NCI-H2196 treated with DMSO at 0.1 percent for 48 hours (cell line): ENCODE measurements around the gene CRB2.
A peak's percentile ranks its signal among the peaks of the same experiment; 100 is the strongest.
"Not testable (repeated sequence)": the region's sequence is repeated elsewhere in the genome, so short reads cannot be mapped to it uniquely, and the experiment has no call there.

Experiments used
- DNase-seq: peaks from one replicate; lab custom pipeline; 2025; ENCODE audit not compliant: unreplicated experiment; lab: John Stamatoyannopoulos, UW

The CRB2 gene

DNA sequence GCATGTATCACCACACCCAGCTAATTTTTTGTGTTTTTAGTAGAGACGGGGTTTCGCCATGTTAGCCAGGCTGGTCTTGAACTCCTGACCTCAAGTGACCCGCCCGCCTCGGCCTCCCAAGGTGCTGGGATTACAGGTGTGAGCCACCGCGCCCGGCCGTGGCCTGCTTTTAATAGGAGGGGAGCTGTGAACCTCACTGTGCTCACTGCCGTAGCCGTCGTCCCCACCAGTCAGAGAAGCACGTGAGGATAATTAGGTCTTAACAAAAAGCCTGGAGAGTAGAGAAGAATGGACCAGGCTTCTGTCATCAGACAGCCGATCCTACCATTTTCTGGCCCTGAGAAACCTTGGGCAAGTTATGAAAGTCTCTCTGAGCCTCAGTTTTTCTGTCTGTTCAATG is 42.9 kb downstream of the CRB2 start:
- not testable (repeated sequence) for DNase-seq

DNA sequence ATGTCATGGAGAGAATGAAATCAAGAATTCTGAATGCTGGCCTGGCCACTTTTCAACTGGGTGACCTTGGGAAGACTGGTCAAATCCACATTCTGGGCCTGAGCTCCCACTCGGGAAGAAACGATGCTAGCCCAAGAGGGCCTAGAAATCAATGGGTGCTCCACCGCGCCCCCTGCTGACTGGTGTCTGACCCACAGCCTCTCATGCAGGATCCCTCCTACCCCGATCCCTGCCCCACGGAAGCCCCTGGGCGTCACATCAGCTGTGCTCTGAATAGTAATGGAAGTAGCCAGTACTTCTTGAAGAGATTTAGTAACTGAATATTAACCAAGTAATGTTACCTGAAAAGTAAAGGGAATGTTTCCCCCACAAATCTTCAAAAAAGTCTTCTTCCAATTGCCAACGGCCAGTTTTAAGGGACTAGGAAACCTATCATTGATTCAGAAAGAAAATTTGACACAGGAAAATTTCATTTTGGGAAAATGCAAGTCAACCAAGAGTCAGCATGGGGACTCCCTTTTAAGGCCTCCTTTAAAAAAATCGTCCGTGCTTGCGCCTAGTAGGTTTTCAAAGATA is 43.9 kb downstream of the CRB2 start:
- DNase-seq: no peak

DNA sequence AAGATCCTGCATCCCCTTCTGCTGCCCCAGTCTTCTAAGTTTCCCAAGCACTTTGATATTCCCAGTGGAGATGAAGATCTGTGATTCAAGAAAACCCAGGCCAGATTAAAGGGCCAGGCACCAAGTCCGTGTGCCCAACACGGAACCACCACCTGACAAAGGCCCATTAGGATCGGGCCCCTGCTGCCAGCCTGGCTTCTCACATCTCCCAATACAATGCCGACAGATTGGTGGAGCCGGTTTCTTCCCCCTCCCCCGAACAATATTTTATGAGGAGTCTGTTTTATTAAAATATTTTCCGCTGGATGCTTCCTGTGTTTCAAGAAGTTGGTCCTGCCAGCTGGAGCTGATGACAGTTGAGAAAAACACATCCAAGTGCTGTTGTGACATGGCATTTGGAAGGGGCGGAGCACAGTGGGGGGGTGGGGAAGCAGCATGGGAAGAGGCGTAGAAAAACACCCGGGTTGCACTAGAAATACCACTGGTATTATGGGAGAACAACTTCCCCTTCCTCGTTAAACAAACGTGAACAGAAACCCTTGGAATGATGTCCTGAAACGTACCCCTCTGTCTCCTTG is 45.0 kb downstream of the CRB2 start:
- no peak for DNase-seq

DNA sequence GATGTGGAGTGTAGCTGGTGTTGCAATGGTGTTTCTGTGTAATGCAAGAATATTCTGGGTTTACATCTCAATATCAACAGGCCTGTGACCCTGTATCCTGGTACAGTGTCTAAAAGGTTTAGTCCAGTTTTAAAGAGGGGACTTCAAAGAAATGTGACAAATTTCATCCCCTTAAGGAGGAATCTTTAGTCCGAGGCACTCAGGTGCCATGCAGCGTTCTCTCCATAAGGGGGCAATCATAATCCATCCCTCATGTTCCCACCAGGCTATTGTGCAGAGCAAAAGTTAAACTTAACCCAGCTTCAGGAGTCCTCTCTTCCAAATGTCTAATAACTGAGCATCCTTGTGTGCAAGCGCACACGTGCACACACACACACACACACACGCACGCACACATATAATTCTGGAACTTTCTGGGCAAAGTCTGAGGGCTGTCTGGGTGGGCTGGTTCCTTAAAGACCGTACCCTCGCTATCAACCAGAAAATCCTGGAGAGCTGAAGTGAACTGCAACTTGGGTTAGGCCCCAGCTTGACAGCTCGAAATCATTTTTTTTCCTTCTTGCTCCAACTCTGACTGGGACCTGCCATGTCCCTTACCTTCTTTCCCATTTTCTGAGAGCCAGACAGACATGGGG is 46.0 kb downstream of the CRB2 start:
- DNase-seq: peak; percentile 7

DNA sequence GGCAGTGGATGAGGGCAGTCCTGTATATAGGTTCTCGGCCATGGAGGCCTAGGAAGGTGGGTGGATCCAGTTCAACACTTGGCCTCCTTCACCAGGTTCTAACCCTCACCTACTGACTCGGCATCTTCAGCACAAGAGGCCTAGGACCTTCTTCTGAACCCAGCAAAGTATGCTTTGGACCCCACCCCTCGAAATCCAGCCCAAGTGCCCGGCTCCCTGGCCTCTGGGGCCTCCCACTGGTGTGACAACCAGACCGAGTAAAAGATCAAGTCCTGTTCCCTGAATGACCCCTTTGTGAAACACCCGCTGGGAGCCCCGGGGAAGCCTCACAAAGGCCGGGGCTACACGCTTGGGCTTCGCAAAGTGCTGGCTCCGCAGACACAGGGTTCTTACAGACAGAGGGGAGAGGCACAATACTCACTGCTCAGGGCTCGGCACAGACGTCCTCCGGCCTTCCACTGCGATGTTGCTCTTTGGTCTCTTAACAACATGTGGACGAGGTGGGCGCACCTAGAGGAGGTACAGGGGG is 47.0 kb downstream of the CRB2 start:
- no peak for DNase-seq

DNA sequence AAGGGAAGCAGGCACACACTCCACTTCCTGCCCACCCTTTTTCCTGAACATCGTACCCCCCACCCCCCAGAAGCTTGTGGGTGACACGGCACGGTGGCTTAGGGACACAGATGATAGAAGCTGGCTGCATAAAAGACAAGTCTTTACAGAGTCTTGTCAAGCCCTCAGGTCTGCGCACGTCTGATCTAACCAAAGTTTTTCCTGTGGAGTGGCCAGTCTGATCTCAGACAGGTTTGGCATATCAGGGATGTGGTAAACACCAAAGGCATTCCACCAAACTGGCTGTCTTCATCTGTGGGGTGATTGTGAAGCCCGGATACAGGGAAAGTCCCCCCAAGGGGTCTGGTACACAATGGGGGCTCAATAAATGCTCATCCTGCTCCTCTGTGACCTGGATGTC is 50.0 kb downstream of the CRB2 start:
- no peak for DNase-seq

DNA sequence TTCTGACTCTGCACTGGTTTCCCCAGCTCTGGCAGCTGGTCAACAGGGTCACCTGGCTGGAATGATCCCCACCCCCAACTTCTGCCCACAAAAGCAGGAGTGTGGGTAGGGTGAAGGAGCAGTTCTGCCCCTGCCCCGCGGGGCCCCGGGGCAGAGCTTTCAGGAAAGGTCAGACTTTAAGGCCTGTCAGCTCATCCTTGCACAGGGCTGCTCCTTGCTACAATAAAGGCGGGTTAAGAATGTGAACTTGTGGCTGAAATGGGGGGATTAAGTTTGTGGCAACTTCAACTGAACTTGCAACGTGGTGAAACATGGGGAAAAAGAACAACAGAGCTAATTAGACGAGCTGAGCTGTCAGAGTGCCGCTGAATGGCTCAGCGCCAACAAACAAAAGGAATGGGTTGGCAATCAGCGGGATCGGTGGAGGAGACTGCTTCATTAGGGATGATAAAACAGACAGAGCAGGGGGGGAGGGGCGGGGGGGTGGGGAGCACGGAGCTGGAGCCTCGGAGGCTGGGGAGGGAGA is 50.8 kb downstream of the CRB2 start:
- DNase-seq: no peak

DNA sequence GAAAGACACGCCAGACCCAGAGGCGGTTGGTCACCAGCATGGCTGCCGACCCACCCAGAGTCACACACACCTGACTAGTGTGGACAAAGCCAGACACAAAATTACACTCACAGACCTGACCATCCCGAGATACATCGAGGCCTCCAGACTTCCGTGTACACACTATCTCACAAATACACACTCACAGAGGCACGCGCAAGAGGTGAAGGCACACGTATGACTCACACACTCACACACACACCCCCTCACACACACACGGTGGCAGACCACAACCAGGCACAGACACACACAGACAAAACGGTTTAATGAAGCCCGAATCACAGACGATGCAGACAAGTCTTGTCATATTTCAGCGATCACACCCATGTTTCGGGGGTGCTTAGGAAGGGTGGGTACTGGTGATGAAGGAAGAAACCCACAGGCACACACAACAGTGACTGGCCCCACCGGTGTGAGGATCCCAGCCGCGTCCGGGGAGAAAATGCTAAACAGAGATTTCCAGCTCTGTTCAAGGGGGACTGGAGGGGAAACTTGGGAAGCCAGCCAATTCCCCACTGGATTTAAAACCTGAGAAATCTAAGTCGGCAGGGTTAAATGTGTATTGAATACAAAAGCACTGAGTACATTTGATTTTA is 51.3 kb downstream of the CRB2 start:
- DNase-seq: no peak

DNA sequence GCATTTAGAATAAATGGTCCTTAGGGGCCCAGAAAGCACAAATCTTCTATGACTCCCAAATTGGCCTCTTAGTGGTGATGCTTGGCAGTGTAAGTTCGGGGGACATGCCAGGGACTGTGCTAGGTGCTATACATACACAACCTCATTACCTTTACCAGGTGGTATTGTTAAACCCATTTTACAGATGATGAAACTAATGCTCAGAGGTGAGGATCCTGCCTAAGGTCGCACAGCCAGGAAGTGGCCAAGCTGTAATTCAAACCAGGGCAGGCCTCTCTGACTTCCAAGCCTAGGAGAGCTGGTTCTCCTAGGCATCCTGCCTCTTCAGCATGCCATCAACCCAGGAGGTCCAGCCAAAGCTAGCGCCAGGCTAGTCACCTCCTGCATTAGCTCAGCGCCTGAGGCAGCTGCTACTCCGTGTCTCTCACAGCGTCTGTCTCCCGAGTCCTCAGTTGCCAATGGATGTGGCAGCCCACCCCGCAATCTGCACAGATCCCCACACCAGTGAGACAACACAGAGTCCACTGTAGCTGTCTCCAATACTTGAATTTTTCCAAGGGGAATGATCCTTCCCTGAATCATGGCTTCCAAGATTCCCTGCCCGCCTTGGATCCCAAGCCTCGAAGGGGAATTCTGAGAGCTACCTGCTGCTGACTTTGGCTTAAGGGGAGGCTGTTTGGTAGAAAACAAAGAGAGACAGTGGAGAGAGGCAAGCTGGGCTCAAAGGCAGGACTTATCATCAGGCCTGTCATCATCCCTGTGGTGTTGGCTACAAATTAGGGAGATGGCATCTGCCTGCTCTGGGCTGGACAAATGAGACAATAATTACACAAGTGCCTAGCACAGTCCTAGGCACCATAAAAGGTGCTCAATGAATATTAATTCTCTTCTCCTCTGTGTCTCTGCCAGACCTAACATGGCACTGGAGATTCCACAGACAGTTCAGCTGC is 52.6 kb downstream of the CRB2 start:
- DNase-seq: no peak

DNA sequence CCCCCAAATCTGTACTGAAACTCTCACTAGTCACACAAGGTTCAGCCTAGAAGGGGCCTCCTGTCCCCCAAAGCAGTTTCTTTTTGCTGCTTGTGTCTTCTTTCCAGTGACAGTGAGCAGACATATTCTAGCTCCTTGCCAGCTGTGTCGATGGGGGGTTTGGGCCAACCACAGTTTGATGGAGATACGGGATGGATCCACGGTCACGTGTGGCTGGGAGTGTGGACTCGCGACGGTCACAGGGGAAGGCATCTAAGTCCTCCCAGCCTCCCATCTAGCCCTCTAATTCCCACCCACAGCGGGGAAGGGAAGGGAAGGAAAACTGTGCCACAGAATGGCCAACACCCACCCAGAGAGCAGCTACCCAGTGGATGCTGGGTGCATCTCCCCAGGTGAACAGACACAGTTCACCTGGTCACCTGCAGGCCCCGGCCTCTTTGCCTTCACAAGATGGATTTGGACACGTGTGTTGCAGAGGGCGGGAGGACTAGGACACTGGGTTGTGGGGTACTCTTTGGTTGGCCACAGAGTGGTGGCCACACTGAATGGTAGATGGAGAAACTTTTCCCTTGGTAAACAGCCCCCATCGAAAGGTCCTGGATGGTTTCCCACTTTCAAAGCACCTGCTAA is 54.4 kb downstream of the CRB2 start:
- DNase-seq: no peak

DNA sequence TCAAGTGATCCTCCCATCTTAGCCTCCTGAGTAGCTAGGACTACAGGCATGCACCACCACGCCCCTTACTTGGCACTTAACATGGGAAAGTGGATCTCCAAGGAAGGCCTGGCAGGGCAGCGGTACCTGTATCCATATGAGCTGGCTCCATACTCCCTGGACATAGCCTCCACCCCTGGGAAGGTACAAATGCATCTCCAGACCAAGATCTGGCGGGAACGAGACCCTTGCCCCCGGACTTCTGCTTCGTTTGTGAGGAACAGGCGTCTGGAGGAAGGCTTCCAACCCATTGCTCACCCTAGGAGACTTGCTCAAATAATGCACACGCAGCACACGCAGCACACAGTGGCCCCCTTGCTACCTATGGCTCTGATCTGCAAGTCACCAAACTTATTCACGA is 55.2 kb downstream of the CRB2 start:
- no peak for DNase-seq

DNA sequence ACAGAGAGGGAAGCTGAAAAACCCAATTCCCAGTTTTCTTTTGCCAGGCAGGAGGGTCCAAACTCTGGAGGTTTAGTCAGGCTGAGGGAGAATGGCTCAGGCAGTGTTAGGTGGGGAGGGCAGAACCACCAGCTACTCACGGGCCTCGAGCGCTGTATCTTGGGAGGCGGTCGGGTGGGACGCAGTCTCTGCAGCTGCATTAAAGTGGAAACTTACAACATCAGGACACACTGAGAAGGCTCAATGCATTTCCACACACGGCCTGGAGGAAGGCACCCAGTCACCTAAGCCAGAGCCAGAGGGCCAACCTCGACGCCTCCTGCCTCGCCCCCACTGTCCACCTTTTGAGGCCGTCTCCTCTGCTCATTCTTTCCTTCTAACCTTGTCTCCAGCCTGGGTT is 55.6 kb downstream of the CRB2 start:
- DNase-seq: no peak

DNA sequence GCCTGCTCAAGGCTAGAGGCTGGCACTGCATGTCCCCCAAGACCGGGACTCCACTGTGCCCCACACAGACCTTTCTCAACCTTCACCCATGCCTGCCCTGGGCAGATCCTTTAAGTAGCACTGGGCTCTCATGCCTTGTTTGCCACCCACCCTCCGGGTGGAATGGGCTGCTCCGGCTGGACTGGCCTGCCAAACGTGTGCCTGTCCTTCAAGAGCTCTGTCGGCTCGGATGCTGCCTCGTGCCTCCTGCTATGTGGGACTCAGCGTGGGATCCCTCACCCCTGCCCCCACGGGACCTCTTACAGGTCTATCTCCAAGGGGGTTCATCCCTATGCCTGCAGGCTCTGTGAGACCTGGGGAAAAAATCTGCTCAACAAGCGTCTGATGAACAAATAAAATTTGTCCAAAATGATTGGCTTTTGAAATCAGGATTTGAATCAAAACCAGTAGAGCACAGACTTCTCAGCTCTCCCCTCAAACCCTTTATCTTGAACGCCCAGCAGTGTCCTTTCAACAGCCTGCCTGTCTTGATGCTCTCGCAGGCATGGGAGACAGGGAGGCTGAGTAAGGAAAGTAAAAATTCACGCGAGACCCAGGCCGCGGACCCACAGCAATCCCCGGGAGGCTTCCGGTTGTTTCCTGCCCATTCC is 56.3 kb downstream of the CRB2 start:
- DNase-seq: no peak

DNA sequence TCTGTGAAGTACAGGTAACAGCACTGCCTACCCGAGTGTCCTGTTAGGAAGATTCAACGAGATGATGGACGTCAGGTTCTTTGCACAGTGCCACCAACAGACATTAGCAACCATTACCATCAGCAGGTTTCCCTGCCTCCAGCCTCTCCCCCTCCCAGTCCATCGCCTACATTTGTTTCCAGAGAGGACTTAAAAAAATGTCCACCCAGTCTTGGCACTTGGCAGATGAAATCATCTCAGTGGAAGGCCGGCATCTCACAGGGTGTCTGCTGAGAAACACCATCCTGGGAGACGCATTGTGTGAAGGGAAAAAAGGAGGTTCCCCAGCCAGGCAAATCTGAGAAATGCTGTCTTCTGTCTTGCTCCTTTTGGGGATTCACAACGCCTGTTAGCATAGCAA is 58.2 kb downstream of the CRB2 start:
- DNase-seq: no peak

DNA sequence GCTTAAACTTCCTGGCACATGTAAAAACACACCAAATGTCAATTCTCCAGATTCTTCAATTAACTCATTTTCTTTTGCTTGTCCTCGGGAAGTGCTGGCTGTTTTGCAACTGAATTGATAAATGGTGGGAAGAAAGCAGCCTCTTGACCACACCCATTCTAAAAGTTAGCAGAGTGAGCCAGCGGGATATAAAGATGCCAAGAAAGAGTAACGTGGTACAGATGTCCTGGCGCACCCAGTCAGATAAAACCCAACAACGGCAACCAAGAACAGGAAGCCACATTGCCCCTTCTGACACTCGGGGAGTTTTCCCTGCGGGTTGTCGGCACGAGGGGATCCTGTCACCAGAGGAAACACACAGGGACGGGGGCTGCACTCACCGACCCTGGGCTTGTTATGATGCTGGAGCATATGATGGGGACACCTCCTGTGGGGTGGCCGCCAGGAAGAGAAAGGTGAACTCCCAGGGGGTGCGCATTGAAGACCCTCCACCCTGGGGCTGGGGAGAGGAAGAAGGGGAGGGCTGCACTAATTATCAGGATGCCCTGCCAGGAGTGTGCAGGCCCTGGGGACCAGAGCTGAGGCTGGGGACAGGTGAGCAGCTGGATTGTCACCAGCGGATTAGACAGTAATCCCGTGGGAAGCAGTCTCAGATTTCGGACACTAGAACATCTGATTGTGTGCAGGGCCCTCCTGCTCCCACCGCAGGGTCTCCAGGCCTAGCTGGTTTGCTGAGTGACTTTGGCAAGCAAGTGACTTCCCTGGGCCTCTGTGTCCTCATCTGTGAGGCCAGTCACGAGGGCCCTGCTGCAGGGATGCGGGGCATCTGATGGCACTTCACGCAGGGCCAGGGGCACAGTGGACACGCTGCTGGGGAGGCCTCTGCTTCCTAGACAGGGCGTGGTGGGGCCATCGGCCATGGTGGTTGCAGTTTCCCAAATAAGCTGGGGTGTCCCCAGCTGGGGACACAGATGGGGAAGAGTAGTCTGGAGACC is 59.2 kb downstream of the CRB2 start:
- no peak for DNase-seq

DNA sequence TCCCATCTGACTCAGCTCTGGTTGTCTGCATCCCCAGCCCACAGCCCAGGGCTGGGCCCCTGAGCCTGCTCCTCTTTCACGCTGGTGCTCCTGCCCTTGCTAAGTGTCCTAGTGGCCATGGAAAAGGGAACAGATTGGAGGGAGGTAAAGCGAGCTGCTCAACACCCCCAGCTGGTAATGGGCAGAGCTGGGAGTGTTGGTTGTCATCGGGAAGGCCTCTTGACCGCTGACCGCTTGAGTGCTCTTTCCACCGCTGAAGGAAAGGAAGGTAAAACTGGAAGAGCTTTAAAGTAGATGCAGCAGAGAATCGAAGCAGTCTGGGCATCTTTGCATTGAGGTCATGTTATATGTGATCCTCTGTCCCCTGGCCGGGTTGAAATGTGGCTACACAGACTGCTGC is 60.2 kb downstream of the CRB2 start:
- no peak for DNase-seq

DNA sequence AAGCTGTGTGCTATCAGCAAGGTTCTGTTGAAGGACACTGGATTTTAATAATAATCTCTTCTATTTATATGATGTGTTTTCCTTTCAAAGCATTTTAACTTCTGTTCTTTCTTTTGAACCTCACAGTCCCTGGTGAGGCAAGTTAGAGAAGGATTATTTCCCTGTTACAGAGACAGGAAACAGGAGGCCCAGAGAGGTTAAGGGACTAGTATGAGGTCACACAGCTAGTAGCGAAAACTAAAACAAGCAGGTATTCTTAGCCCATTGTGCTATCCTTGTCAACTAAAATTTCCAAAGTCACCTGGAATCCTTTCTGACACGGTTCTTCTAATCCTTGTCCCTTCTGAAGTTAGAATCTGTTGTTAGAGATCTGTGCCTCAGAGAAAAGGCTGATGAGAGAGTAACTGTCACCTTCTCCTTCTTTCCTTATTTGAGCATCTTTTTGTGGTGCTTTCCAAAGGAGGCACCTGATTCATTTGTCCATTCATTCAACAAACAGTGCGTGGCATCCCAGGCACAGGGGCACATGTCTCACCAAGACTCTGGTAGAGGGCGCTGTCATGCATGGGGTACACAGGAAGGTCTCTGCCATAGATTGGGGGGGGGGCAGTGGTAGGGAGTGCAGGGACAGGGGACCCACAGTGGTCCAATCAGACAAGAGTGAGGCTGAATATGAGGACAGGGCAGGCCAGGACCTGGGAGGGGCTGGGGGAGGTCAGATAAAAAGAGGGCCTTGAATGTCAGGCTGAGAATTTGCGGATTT is 61.5 kb downstream of the CRB2 start:
- DNase-seq: no peak

DNA sequence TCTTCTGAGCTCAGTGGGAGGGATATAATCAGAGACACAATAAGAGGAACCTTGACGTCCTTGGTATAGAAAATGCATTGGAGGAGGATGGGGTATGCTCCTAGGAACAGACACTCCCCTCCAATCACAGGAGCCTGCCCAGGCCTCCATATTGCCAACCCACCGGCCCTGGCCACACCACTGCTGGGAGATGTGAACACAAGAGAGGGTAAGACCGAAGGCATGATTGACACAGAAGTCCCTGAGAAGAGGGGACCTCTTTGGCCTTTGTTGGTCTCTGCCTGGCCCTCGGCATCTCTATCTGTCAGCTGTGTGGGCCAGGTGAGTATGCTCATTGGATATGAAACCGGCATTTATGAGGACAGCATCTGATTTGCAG is 62.0 kb downstream of the CRB2 start:
- DNase-seq: no peak
